ENCODE measurements around the gene FAM83B.

FAM83B gene

GRCh38 chr6:54987633-54988290, 141.2 kb downstream of the FAM83B start:
- DNase-seq = no peak

- no peak for DNase-seq
Observed at GRCh38 chr6:54988576-54988975, 142.0 kb downstream of the FAM83B start.

- DNase-seq = no peak
Observed at GRCh38 chr6:54990001-54990400, 143.4 kb downstream of the FAM83B start.
